Endodermal cell (in vitro differentiated cells): ENCODE results near the gene HMGXB4. TPM values are rescaled to one million over a fixed set of nuclear protein-coding genes. Genes with fewer than 3 reads are reported as not detected.

Source experiments
- DNase-seq: peaks from one replicate; pipeline ENCODE4 v3.0.0-alpha.2; 2017
- H3K27ac ChIP-seq: 2 replicates; pipeline ENCODE4 v1.5.1; 2013; ENCODE audit warnings: mild to moderate bottlenecking, low read depth, low read length, moderate library complexity
- H3K27me3 ChIP-seq: 2 replicates; pipeline ENCODE4 v1.6.1; 2013; ENCODE audit warnings: mild to moderate bottlenecking, low read length, moderate library complexity; ENCODE audit not compliant: insufficient read depth, control insufficient read depth, poor library complexity, severe bottlenecking
- H3K36me3 ChIP-seq: 2 replicates; pipeline ENCODE4 v1.7.0; 2013; ENCODE audit warnings: mild to moderate bottlenecking, low read length, moderate library complexity; ENCODE audit not compliant: control insufficient read depth, insufficient read depth
- H3K4me1 ChIP-seq: one replicate; pipeline ENCODE4 v1.7.0; 2013; ENCODE audit warnings: low read length; ENCODE audit not compliant: control insufficient read depth, insufficient read depth
- H3K4me3 ChIP-seq: 2 replicates; pipeline ENCODE4 v1.5.1; 2013; ENCODE audit warnings: mild to moderate bottlenecking, low read length, moderate library complexity
- H3K9ac ChIP-seq: 2 replicates; pipeline ENCODE4 v1.6.1; 2013; ENCODE audit warnings: mild to moderate bottlenecking, low read length, moderate library complexity; ENCODE audit not compliant: poor library complexity, severe bottlenecking; ENCODE audit errors: extremely low read depth
- H3K9me3 ChIP-seq: 2 replicates; pipeline ENCODE4 v1.6.1; 2013; ENCODE audit warnings: mild to moderate bottlenecking, low read length, moderate library complexity; ENCODE audit not compliant: control insufficient read depth
- H3K27ac Mint-ChIP-seq: 2 replicates; pipeline ENCODE4 v1.8.0; 2020; ENCODE audit warnings: mixed read lengths
- H3K27me3 Mint-ChIP-seq: 2 replicates; pipeline ENCODE4 v1.8.0; 2021; ENCODE audit warnings: mild to moderate bottlenecking, mixed read lengths; ENCODE audit not compliant: insufficient read depth
- H3K36me3 Mint-ChIP-seq: 2 replicates; pipeline ENCODE4 v1.8.0; 2020; ENCODE audit warnings: low read depth, mixed read lengths
- H3K4me1 Mint-ChIP-seq: 2 replicates; pipeline ENCODE4 v1.8.0; 2020; ENCODE audit warnings: mixed read lengths
- H3K4me3 Mint-ChIP-seq: 2 replicates; pipeline ENCODE4 v1.8.0; 2020; ENCODE audit warnings: mild to moderate bottlenecking, moderate library complexity, mixed read lengths
- H3K9me3 Mint-ChIP-seq: 2 replicates; pipeline ENCODE4 v1.8.0; 2020; ENCODE audit warnings: mild to moderate bottlenecking, mixed read lengths
- WGBS, 2 experiments: methylation state at CpG; one replicate each; pipeline versions ENCODE4 v1.1.5 to v1.1.7; 2013; ENCODE audit warnings: missing lambda C conversion rate in 2 of 2, mixed read lengths in 1 of 2; ENCODE audit not compliant: insufficient coverage in 1 of 2, insufficient read length in 1 of 2; 5-methylcytosine and 5-hydroxymethylcytosine counted together
- total RNA-seq, 2 donors: library from RNA; stranded (reverse); fragmentation: NEBNext Ultra II Directional in 1 of 2; extraction: Animal tissue kit (Norgen Biotek cat#: 25700) in 1 of 2; gene quantifications; 2 replicates in 1 of 2; 3 replicates in 1 of 2; pipeline ENCODE4 v1.2.1, GENCODE V29; 2021
- TF ChIP-seq, protein P1 (sequence below): fragments of 200-600 bp; sonication (generic); conservative IDR thresholded peaks from 2 replicates; pipeline ENCODE4 v1.5.0; 2021; ENCODE audit warnings: antibody characterized with exemption, mild to moderate bottlenecking

Gene HMGXB4
- total RNA-seq, 2 donors from 2014 or later: 36.2 to 58.9 TPM

DNA sequence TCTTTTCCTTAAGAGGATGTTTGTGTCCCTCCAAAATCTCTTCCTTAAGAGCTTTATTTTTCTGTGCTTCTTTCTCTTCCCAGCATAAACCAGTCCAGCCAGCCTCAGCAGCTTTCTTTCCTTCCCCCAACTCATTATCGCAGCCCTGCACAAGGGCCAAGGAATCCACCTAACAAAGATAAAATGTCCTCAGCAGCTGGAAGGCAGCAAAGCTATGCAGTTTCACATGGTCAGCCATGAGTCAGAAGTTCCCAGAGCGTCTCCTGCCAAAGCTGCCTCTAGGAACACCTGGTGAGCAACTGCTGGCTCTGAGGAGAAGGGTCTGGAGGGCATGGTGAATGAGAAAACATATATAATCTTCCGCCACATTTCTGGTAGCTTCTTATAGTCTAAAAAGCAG is 45.3 kb upstream of the HMGXB4 start:
- Histone ChIP-seq H3K27me3 (no peaks in the 10 kb centered on the region), H3K9ac (no peak overlapping the region), H3K27ac (no peak overlapping the region), H3K4me3 (no peak overlapping the region), H3K36me3 (no peaks in the 10 kb centered on the region), H3K4me1 (no peaks in the 10 kb centered on the region), H3K9me3 (no peaks in the 10 kb centered on the region)
- H3K27ac Mint-ChIP-seq: no peak overlapping the region
- 81 to 83% methylated on average over 2 to 3 of the region's 3 CpGs for WGBS, 2 experiments
- H3K9me3 Mint-ChIP-seq: no peaks in the 10 kb centered on the region
- TF ChIP-seq, protein P1, sequence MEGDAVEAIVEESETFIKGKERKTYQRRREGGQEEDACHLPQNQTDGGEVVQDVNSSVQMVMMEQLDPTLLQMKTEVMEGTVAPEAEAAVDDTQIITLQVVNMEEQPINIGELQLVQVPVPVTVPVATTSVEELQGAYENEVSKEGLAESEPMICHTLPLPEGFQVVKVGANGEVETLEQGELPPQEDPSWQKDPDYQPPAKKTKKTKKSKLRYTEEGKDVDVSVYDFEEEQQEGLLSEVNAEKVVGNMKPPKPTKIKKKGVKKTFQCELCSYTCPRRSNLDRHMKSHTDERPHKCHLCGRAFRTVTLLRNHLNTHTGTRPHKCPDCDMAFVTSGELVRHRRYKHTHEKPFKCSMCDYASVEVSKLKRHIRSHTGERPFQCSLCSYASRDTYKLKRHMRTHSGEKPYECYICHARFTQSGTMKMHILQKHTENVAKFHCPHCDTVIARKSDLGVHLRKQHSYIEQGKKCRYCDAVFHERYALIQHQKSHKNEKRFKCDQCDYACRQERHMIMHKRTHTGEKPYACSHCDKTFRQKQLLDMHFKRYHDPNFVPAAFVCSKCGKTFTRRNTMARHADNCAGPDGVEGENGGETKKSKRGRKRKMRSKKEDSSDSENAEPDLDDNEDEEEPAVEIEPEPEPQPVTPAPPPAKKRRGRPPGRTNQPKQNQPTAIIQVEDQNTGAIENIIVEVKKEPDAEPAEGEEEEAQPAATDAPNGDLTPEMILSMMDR: no peak
- peak; percentile 52 for DNase-seq
- H3K4me1 Mint-ChIP-seq: peaks cover 4% of the 10 kb centered on the region
- no peak overlapping the region for H3K4me3 Mint-ChIP-seq
- H3K27me3 Mint-ChIP-seq: peaks cover 7% of the 10 kb centered on the region
- no peaks in the 10 kb centered on the region for H3K36me3 Mint-ChIP-seq

DNA sequence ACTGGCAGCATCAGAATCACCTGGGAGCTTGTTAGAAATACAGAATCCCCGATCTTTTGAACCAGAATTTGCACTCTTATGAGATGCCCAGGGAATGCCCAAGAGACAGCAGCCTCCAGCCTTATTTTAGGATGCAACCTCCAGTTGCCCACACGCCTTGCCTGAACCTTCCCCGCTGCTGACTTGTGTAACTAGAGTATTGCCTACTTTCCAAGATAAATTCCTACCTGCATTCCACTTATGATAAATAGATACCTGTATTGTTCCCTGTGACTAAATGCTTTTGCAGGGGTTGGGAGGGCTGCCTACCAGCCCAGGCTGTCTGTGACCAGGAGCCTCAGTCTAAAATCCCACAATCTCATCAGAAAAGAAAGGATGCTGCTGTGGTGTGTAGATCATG is 44.3 kb upstream of the HMGXB4 start:
- H3K27me3 Mint-ChIP-seq: peaks cover 7% of the 10 kb centered on the region
- H3K27ac ChIP-seq: no peak overlapping the region
- no peak overlapping the region for H3K4me3 Mint-ChIP-seq
- H3K36me3 ChIP-seq: no peaks in the 10 kb centered on the region
- H3K9me3 ChIP-seq: no peaks in the 10 kb centered on the region
- whole genome bisulfite sequencing, 2 experiments: 92 to 100% methylated on average over 1 to 3 of the region's 3 CpGs
- no peak overlapping the region for H3K4me3 ChIP-seq
- H3K9me3 Mint-ChIP-seq: no peaks in the 10 kb centered on the region
- no peak overlapping the region for H3K9ac ChIP-seq
- TF ChIP-seq, protein P1: no peak
- peak; percentile 31 for DNase-seq
- H3K4me1 ChIP-seq: no peaks in the 10 kb centered on the region
- no peaks in the 10 kb centered on the region for H3K36me3 Mint-ChIP-seq
- no peak overlapping the region for H3K27ac Mint-ChIP-seq
- H3K4me1 Mint-ChIP-seq: peaks cover 4% of the 10 kb centered on the region
- no peaks in the 10 kb centered on the region for H3K27me3 ChIP-seq

DNA sequence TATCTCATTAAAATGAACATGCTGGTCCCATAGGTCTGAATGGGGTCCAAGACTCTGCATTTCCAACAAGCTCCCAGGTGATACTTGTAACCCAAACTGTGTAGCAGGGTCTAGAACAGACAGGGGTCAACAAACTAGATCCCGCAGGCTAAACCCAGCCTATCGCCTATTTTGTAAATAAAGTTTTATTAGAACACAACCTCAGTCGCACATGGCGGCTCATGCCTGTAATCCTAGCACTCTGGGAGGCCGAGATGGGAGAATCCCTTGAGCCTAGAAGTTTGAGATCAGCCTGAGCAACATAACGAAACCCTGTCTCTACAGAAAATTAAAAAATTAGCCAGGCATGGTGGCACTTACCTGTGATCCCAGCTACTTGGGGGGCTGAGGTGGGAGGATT is 42.3 kb upstream of the HMGXB4 start:
- Mint-ChIP-seq H3K4me1 (peaks cover 4% of the 10 kb centered on the region), H3K36me3 (no peaks in the 10 kb centered on the region), H3K27me3 (peaks cover 7% of the 10 kb centered on the region), H3K9me3 (no peaks in the 10 kb centered on the region), H3K4me3 (no peak overlapping the region), H3K27ac (no peak overlapping the region)
- Histone ChIP-seq H3K27ac (no peak overlapping the region), H3K9me3 (no peaks in the 10 kb centered on the region), H3K9ac (no peak overlapping the region), H3K4me3 (no peak overlapping the region), H3K4me1 (no peaks in the 10 kb centered on the region), H3K27me3 (no peaks in the 10 kb centered on the region), H3K36me3 (no peaks in the 10 kb centered on the region)
- 88 to 92% methylated on average over 6 of the region's 6 CpGs for WGBS, 2 experiments
- DNase-seq: peak; percentile 17
- TF ChIP-seq, protein P1: no peak
